DOHH2 (cell line): ENCODE results near the gene PRPF38B.

ENCODE experiments used
- H3F3A ChIP-seq: fragments of 200-600 bp; sonication (generic), shearing (Covaris generic); 2 replicates; pipeline ENCODE4 v1.6.0; 2016; ENCODE audit warnings: antibody characterized with exemption, mild to moderate bottlenecking; ENCODE audit not compliant: control insufficient read depth, insufficient read depth
- H3K27ac ChIP-seq: fragments of 200-600 bp; sonication (generic); 2 replicates; pipeline ENCODE4 v1.5.1; 2014; ENCODE audit warnings: low read depth, mild to moderate bottlenecking, low read length, moderate library complexity
- H3K27me3 ChIP-seq: fragments of 200-600 bp; sonication (generic); 2 replicates; pipeline ENCODE4 v1.6.1; 2014; ENCODE audit warnings: mild to moderate bottlenecking, low read length, mixed read lengths; ENCODE audit not compliant: control insufficient read depth
- H3K36me3 ChIP-seq: fragments of 200-600 bp; sonication (generic); 2 replicates; pipeline ENCODE4 v1.6.1; 2014; ENCODE audit warnings: mild to moderate bottlenecking, low read length, moderate library complexity, mixed read lengths; ENCODE audit not compliant: control insufficient read depth
- H3K4me1 ChIP-seq: fragments of 200-600 bp; sonication (generic); 2 replicates; pipeline ENCODE4 v1.6.1; 2014; ENCODE audit warnings: mild to moderate bottlenecking, low read length, mixed read lengths; ENCODE audit not compliant: control insufficient read depth
- H3K4me2 ChIP-seq: fragments of 200-600 bp; sonication (generic); 2 replicates; pipeline ENCODE4 v1.6.0; 2014; ENCODE audit warnings: mild to moderate bottlenecking, low read length, moderate library complexity
- H3K4me3 ChIP-seq: fragments of 200-600 bp; sonication (generic); 2 replicates; pipeline ENCODE4 v1.5.1; 2014; ENCODE audit warnings: mild to moderate bottlenecking, low read length, mixed read lengths
- H3K79me2 ChIP-seq: fragments of 200-600 bp; sonication (generic); 2 replicates; pipeline ENCODE4 v1.6.1; 2014; ENCODE audit warnings: mild to moderate bottlenecking, low read length, mixed read lengths; ENCODE audit not compliant: control insufficient read depth
- H3K9me2 ChIP-seq: fragments of 200-600 bp; sonication (generic); replicated peaks from 2 replicates; pipeline ENCODE4 v1.6.1; 2014; ENCODE audit warnings: mild to moderate bottlenecking, low read length, mixed read lengths; ENCODE audit not compliant: control insufficient read depth
- H3K9me3 ChIP-seq: fragments of 200-600 bp; sonication (generic); 2 replicates; pipeline ENCODE4 v1.6.1; 2014; ENCODE audit warnings: antibody characterized with exemption, low read length, mixed read lengths; ENCODE audit not compliant: control insufficient read depth, insufficient read depth
- H4K20me1 ChIP-seq: fragments of 200-600 bp; sonication (generic); 2 replicates; pipeline ENCODE4 v1.6.0; 2014; ENCODE audit warnings: low read depth, mild to moderate bottlenecking, antibody characterized with exemption, low read length, moderate library complexity; ENCODE audit not compliant: control insufficient read depth, insufficient read depth
- EZH2phosphoT487 ChIP-seq: fragments of 200-600 bp; sonication (generic); IDR thresholded peaks from 2 replicates; pipeline ENCODE4 v1.6.1; 2017; ENCODE audit warnings: borderline replicate concordance, mild to moderate bottlenecking, antibody characterized with exemption, low read length, moderate library complexity, mixed read lengths
- TF ChIP-seq, protein P1 (sequence below): fragments of 200-600 bp; sonication (generic); IDR thresholded peaks from one replicate; pipeline ENCODE4 v1.5.1; 2014; ENCODE audit warnings: antibody characterized with exemption, mild to moderate bottlenecking, low read depth, low read length; ENCODE audit not compliant: poor library complexity, severe bottlenecking

Gene PRPF38B, protein sequence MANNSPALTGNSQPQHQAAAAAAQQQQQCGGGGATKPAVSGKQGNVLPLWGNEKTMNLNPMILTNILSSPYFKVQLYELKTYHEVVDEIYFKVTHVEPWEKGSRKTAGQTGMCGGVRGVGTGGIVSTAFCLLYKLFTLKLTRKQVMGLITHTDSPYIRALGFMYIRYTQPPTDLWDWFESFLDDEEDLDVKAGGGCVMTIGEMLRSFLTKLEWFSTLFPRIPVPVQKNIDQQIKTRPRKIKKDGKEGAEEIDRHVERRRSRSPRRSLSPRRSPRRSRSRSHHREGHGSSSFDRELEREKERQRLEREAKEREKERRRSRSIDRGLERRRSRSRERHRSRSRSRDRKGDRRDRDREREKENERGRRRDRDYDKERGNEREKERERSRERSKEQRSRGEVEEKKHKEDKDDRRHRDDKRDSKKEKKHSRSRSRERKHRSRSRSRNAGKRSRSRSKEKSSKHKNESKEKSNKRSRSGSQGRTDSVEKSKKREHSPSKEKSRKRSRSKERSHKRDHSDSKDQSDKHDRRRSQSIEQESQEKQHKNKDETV

DNA sequence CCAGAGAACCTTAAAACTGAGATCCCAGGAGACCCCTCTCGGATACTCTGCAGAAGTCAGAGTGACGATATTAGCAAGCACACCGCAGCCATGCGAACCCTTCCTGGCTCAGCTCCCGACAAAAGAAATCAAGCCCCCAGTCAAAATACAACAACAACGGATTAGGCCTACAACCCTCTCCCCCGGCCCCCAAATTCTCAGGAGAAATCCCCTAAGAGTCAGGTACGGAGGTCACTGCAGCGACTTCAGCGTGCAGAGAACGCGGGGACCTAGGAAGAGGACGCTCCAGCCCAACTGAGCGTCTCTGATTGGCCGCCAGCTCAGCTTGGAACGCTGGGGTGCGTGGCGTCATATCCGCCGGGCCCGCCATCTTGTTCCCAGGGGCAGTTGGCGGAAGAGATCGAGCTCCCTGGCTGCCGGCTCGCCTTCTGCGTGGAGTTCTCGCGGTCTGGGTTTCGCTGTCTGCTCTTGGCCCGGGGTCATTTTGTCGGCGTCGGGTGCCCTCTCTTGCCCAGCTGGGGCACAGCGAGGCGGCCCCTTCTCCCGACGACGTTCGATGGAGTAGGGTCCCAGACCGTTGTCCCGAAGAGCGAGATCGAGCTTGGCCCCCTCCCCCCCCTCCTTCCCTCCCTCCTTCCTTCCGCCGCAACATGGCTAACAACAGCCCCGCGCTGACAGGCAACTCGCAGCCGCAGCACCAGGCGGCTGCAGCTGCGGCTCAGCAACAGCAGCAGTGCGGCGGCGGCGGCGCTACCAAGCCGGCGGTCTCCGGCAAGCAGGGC lies at the start of gene PRPF38B:
Gene PRPF38B (plus strand): TSS at position 369 of the 782 bp plus-strand sequence. CDS start 282 bp downstream, at position 651.
- Histone ChIP-seq H3K27ac (peak within 1 kb of the TSS; percentile 90), H3K79me2 (peaks cover 67% of the 10 kb centered on the region), H3K9me2 (no peaks in the 10 kb centered on the region), H3K4me2 (peak within 1 kb of the TSS; percentile 80), H3K4me1 (peaks cover 30% of the 10 kb centered on the region), H3K27me3 (no peaks in the 10 kb centered on the region), H4K20me1 (peaks cover 24% of the 10 kb centered on the region), H3K36me3 (peaks cover 51% of the 10 kb centered on the region), H3F3A (peaks cover 14% of the 10 kb centered on the region), H3K9me3 (no peaks in the 10 kb centered on the region), H3K4me3 (peak within 1 kb of the TSS; percentile 98)
- TF ChIP-seq EZH2phosphoT487: no peak
- TF ChIP-seq, protein P1, sequence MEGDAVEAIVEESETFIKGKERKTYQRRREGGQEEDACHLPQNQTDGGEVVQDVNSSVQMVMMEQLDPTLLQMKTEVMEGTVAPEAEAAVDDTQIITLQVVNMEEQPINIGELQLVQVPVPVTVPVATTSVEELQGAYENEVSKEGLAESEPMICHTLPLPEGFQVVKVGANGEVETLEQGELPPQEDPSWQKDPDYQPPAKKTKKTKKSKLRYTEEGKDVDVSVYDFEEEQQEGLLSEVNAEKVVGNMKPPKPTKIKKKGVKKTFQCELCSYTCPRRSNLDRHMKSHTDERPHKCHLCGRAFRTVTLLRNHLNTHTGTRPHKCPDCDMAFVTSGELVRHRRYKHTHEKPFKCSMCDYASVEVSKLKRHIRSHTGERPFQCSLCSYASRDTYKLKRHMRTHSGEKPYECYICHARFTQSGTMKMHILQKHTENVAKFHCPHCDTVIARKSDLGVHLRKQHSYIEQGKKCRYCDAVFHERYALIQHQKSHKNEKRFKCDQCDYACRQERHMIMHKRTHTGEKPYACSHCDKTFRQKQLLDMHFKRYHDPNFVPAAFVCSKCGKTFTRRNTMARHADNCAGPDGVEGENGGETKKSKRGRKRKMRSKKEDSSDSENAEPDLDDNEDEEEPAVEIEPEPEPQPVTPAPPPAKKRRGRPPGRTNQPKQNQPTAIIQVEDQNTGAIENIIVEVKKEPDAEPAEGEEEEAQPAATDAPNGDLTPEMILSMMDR: no peak

DNA sequence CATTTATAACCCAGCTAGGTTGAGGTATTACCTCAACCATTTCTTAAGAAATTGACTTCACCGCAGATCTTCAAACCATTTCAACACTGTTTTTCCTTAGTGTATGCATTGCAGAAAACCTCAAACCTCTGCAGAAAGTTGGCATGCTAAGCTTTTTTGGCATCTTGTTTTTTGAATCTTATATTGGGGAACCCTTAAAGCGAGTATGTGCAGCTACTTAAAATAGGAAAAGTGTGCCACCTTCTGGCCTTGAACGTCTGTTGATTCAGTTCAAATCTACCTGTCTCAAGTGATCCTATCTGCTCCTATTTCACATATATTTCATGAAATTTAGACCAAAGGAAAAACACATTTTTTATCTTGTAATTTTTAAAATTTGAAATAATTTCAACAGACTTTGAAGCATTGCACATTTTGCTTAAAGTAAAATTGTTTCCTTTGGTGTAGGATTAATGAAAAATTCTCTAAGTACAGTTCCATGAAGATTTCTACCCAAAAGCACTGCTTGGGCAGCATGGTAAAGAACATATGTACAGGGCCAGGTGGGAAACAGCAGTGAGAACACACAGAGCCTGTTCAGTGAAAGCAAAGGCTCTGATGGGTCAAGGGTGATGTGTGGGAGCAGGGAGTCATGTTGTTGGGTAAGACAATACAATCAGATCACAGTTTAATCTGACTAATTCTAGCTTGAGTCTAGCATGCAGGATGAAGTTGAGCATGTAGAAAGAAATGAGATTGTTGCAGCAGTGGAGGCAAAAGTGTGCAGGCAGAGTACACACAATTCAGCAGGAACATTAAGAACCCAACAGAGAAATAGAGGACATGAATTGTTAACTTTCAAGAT lies 48.4 kb upstream of the PRPF38B start:
- Histone ChIP-seq H3K36me3 (no peaks in the 10 kb centered on the region; the same call in 1 of the 2 replicates), H3K27ac (no peak overlapping the region), H3K9me2 (no peaks in the 10 kb centered on the region), H3K27me3 (no peaks in the 10 kb centered on the region), H4K20me1 (no peaks in the 10 kb centered on the region), H3K9me3 (no peaks in the 10 kb centered on the region), H3K4me2 (no peak overlapping the region), H3K4me1 (peaks cover 12% of the 10 kb centered on the region), H3F3A (no peaks in the 10 kb centered on the region), H3K4me3 (no peak overlapping the region), H3K79me2 (no peaks in the 10 kb centered on the region)
- TF ChIP-seq, protein P1: peak; percentile 68
- no peak for TF ChIP-seq EZH2phosphoT487

DNA sequence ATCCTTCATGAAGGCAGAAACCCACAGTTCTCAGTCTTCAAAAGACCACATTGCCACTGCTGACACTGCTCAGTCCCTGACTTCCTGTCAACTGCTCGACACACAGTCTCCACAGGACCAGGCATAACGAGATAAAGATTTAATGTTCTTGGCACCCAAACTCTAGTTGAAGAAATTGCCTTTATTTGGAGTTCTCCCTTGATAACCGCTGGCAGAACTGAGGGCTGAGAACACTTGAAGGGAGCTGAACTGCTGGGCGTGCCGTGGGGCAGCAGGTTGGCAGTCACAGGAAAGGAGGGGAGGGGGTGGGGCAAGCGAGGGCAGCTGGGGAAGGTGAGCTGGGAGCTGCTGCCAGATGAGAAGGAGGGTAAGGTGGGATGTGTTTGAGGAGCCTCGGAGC lies 47.1 kb upstream of the PRPF38B start:
- H3K4me3 ChIP-seq: no peak overlapping the region
- no peak overlapping the region for H3K27ac ChIP-seq
- H3K79me2 ChIP-seq: no peaks in the 10 kb centered on the region
- peaks cover 12% of the 10 kb centered on the region for H3K4me1 ChIP-seq
- H3K4me2 ChIP-seq: no peak overlapping the region
- H3K9me3 ChIP-seq: no peaks in the 10 kb centered on the region
- H3K36me3 ChIP-seq: peaks cover 4% of the 10 kb centered on the region; the same call in 1 of the 2 replicates
- H3K27me3 ChIP-seq: no peaks in the 10 kb centered on the region
- TF ChIP-seq EZH2phosphoT487: no peak
- TF ChIP-seq, protein P1: no peak
- H4K20me1 ChIP-seq: no peaks in the 10 kb centered on the region
- no peaks in the 10 kb centered on the region for H3K9me2 ChIP-seq
- no peaks in the 10 kb centered on the region for H3F3A ChIP-seq
